Measurements from ENCODE around the gene COG1. TPM values are rescaled to one million over a fixed set of nuclear protein-coding genes. Genes with fewer than 3 reads are reported as not detected.
A peak's percentile ranks its signal among the peaks of the same experiment; 100 is the strongest.
"Not testable (repeated sequence)": the region's sequence is repeated elsewhere in the genome, so short reads cannot be mapped to it uniquely, and the experiment has no call there.

COG1 gene, protein sequence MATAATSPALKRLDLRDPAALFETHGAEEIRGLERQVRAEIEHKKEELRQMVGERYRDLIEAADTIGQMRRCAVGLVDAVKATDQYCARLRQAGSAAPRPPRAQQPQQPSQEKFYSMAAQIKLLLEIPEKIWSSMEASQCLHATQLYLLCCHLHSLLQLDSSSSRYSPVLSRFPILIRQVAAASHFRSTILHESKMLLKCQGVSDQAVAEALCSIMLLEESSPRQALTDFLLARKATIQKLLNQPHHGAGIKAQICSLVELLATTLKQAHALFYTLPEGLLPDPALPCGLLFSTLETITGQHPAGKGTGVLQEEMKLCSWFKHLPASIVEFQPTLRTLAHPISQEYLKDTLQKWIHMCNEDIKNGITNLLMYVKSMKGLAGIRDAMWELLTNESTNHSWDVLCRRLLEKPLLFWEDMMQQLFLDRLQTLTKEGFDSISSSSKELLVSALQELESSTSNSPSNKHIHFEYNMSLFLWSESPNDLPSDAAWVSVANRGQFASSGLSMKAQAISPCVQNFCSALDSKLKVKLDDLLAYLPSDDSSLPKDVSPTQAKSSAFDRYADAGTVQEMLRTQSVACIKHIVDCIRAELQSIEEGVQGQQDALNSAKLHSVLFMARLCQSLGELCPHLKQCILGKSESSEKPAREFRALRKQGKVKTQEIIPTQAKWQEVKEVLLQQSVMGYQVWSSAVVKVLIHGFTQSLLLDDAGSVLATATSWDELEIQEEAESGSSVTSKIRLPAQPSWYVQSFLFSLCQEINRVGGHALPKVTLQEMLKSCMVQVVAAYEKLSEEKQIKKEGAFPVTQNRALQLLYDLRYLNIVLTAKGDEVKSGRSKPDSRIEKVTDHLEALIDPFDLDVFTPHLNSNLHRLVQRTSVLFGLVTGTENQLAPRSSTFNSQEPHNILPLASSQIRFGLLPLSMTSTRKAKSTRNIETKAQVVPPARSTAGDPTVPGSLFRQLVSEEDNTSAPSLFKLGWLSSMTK
- 45.1 to 54.7 TPM (median 48.9 TPM) in 3 replicates for total RNA-seq
- long read RNA-seq, full-length matches to known transcripts, result 118 of 135 reads
- long read RNA-seq, partial matches to known transcripts, result 3 of 135 reads
- long read RNA-seq, other reads (novel, unspliced or antisense), result 14 of 135 reads

GRCh38 chr17:73192894-73193701, at the start of gene COG1:
Gene COG1 (plus strand): TSS chr17:73193055. CDS start chr17:73193070, 15 bp downstream.
- TF ChIP-seq CTCF (IDR thresholded peaks at IDR 0.05), result peak; percentile 17
- Mint-ChIP-seq H3K4me1 (ENCODE audit: low read depth) (peaks cover 26% of the 10 kb centered on the region), H3K36me3 (ENCODE audit: low read depth) (peaks cover 17% of the 10 kb centered on the region), H3K4me3 (ENCODE audit: unreplicated experiment) (peak within 1 kb of the TSS; percentile 94), H3K27me3 (ENCODE audit: low read depth) (no peaks in the 10 kb centered on the region), H3K9me3 (ENCODE audit: low read depth) (no peaks in the 10 kb centered on the region), H3K27ac (ENCODE audit: unreplicated experiment) (peak within 1 kb of the TSS; percentile 96)
- DNase-seq (ENCODE audit: low spot score), result no peak

DNA sequence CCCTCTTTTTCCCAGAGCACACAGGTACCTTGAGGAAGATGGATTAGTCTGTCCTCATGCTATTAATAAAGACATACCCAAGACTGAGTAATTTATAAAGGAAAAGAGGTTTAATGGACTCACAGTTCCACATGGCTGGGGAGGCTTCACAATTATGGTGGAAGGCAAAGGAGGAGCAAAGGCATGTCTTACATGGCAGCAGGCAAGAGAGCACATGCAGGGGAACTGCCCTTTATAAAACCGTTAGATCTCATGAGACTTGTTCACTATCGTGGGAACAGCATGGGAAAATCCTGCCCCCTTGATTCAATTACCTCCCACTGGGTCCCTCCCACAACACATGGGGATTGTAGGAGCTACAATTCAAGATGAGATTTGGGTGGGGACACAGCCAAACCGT, 48.6 kb upstream of the COG1 start:
- not testable (repeated sequence) for H3K9me3 Mint-ChIP-seq (ENCODE audit: low read depth); H3K4me3 Mint-ChIP-seq (ENCODE audit: unreplicated experiment); DNase-seq (ENCODE audit: low spot score); H3K36me3 Mint-ChIP-seq (ENCODE audit: low read depth); H3K27me3 Mint-ChIP-seq (ENCODE audit: low read depth); H3K4me1 Mint-ChIP-seq (ENCODE audit: low read depth)
- peak overlapping the region; percentile 49 for H3K27ac Mint-ChIP-seq (ENCODE audit: unreplicated experiment)

GRCh38 chr17:73145641-73146040, 47.2 kb upstream of the COG1 start:
- TF ChIP-seq CTCF (IDR thresholded peaks at IDR 0.05), result no peak
- no peak for DNase-seq (ENCODE audit: low spot score)
- H3K4me3 Mint-ChIP-seq (ENCODE audit: unreplicated experiment), result no peak overlapping the region
- no peak overlapping the region for H3K27ac Mint-ChIP-seq (ENCODE audit: unreplicated experiment)
- peaks cover 6% of the 10 kb centered on the region for H3K4me1 Mint-ChIP-seq (ENCODE audit: low read depth)
- H3K9me3 Mint-ChIP-seq (ENCODE audit: low read depth), result peaks cover 7% of the 10 kb centered on the region
- no peaks in the 10 kb centered on the region for H3K36me3 Mint-ChIP-seq (ENCODE audit: low read depth)
- H3K27me3 Mint-ChIP-seq (ENCODE audit: low read depth), result peaks cover 3% of the 10 kb centered on the region

GRCh38 chr17:73147791-73148190, 45.1 kb upstream of the COG1 start:
- not testable (repeated sequence) for DNase-seq (ENCODE audit: low spot score); H3K9me3 Mint-ChIP-seq (ENCODE audit: low read depth); H3K27ac Mint-ChIP-seq (ENCODE audit: unreplicated experiment); H3K36me3 Mint-ChIP-seq (ENCODE audit: low read depth); H3K4me1 Mint-ChIP-seq (ENCODE audit: low read depth); H3K4me3 Mint-ChIP-seq (ENCODE audit: unreplicated experiment); H3K27me3 Mint-ChIP-seq (ENCODE audit: low read depth)

GRCh38 chr17:73148540-73149334, 44.1 kb upstream of the COG1 start:
- Mint-ChIP-seq H3K4me3 (ENCODE audit: unreplicated experiment) (no peak overlapping the region), H3K4me1 (ENCODE audit: low read depth) (no peaks in the 10 kb centered on the region), H3K27ac (ENCODE audit: unreplicated experiment) (no peak overlapping the region), H3K36me3 (ENCODE audit: low read depth) (no peaks in the 10 kb centered on the region), H3K9me3 (ENCODE audit: low read depth) (peaks cover 7% of the 10 kb centered on the region), H3K27me3 (ENCODE audit: low read depth) (peaks cover 3% of the 10 kb centered on the region)
- no peak for TF ChIP-seq CTCF (IDR thresholded peaks at IDR 0.05)
- no peak for DNase-seq (ENCODE audit: low spot score)

- H3K27ac Mint-ChIP-seq (ENCODE audit: unreplicated experiment); DNase-seq (ENCODE audit: low spot score); H3K36me3 Mint-ChIP-seq (ENCODE audit: low read depth); H3K4me3 Mint-ChIP-seq (ENCODE audit: unreplicated experiment); H3K27me3 Mint-ChIP-seq (ENCODE audit: low read depth); H3K4me1 Mint-ChIP-seq (ENCODE audit: low read depth); H3K9me3 Mint-ChIP-seq (ENCODE audit: low read depth): not testable (repeated sequence)
Observed at GRCh38 chr17:73150622-73151300, 42.1 kb upstream of the COG1 start.
